Right renal cortex interstitium (tissue), 3 donors: Measurements from ENCODE around the gene RAD9A. TPM values are rescaled to one million over a fixed set of nuclear protein-coding genes. Genes with fewer than 3 reads are reported as not detected.
A peak's percentile ranks its signal among the peaks of the same experiment; 100 is the strongest.
"Not testable (repeated sequence)": the region's sequence is repeated elsewhere in the genome, so short reads cannot be mapped to it uniquely, and the experiment has no call there.

Experiments
- DNase-seq, 3 donors: peaks; one replicate each; pipeline ENCODE4 v3.0.0-alpha.2; 2013; ENCODE audit warnings: low read depth in 3 of 3, low spot score in 2 of 3
- polyA plus RNA-seq, 3 donors: library from polyadenylated mRNA; unstranded; fragments of 120-200 nt; gene quantifications; one replicate each; pipeline ENCODE4 v1.2.1, GENCODE V29; 2013; ENCODE audit not compliant: insufficient read length in 3 of 3

RAD9A gene
- polyA plus RNA-seq, 3 donors: 15.4 to 16.4 (median 16.4) TPM

- peak; percentile 66 to 88 (median 87) for DNase-seq
These were observed 29.1 kb downstream of the RAD9A start for GRCh38 chr11:67420646-67421429.

GRCh38 chr11:67421430-67422031 lies 29.7 kb downstream of the RAD9A start:
- no peak for DNase-seq

GRCh38 chr11:67422891-67423290 lies 31.1 kb downstream of the RAD9A start:
- DNase-seq: no peak

- no peak for DNase-seq
These were observed 31.7 kb downstream of the RAD9A start for GRCh38 chr11:67423466-67423865.

GRCh38 chr11:67423891-67424613 lies 32.3 kb downstream of the RAD9A start:
- DNase-seq: no peak

GRCh38 chr11:67427364-67427859 lies 35.6 kb downstream of the RAD9A start:
- DNase-seq: not testable (repeated sequence)

GRCh38 chr11:67428052-67429001 lies 36.5 kb downstream of the RAD9A start, which contains the start of gene RPS6KB2:
RPS6KB2 (plus strand) TSS chr11:67428494; CDS start chr11:67428546, 52 bp downstream.
- peak; percentile 94 to 96 (median 95) for DNase-seq

DNA sequence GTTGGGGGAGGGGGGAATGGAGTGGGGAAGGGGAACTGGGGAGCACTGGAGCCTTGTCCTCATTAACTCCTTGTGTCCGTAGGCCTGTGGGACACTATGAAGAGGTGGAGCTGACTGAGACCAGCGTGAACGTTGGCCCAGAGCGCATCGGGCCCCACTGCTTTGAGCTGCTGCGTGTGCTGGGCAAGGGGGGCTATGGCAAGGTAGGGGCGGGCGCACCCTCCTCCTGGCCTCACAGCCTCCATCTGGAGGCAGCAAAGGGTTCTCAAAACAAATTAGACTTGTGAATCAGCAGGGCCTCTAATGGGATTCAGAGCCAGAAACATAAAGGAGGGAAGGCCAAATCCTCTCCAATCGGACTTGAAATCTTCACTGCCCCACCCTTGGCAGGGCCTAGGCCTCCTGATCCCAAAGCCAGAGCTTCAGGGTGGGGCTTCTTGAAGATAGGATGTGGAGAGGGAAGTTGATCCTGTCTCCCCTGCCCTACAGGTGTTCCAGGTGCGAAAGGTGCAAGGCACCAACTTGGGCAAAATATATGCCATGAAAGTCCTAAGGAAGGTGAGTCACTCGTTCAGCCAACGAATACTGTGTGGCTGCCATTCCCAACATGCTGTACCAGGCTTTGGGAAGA lies 37.4 kb downstream of the RAD9A start:
- no peak for DNase-seq

- DNase-seq: no peak
These were observed 37.9 kb downstream of the RAD9A start for GRCh38 chr11:67429722-67430121.

- no peak for DNase-seq
These were observed 39.8 kb downstream of the RAD9A start for GRCh38 chr11:67431346-67432249.

DNA sequence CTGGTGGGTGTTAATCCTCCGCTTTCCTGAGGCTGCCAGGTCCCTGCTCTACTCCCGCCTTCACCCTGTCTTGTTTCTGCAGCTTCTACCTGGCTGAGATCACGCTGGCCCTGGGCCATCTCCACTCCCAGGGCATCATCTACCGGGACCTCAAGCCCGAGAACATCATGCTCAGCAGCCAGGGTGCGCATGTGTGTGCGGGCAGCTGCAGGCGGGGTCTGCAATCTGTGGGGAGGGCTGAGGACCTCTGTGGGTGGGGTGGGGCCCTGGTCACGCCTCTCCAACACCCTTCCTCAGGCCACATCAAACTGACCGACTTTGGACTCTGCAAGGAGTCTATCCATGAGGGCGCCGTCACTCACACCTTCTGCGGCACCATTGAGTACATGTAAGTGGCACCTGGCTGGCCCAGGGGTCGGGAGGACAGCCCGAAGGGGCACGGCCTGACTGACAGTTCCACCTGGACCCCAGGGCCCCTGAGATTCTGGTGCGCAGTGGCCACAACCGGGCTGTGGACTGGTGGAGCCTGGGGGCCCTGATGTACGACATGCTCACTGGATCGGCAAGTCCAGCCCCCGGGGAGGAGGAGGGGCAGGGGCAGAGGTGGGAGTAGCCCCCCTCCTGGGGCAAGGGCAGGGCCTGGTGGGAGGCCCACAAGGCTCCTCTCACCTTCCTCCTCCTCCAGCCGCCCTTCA lies 41.0 kb downstream of the RAD9A start:
- DNase-seq: no peak

GRCh38 chr11:67433536-67434394 lies 42.0 kb downstream of the RAD9A start:
- DNase-seq: no peak

DNA sequence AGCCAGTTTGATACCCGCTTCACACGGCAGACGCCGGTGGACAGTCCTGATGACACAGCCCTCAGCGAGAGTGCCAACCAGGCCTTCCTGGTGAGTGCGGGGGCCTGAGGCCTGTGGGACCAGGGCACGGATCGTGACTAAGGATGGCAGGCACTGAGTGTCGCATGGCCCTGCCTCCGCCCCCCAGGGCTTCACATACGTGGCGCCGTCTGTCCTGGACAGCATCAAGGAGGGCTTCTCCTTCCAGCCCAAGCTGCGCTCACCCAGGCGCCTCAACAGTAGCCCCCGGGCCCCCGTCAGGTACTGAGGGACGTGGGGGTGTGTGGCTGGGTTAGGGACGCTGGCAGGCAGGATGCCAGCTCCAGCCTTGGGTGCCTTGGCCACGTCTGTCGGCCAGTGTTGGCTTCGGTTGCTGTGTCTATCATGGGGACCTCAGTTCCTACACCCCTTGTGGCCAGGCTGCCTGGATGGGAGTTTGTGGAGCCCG lies 42.7 kb downstream of the RAD9A start:
- no peak for DNase-seq

GRCh38 chr11:67435031-67435726 lies 43.4 kb downstream of the RAD9A start:
- DNase-seq: no peak

DNA sequence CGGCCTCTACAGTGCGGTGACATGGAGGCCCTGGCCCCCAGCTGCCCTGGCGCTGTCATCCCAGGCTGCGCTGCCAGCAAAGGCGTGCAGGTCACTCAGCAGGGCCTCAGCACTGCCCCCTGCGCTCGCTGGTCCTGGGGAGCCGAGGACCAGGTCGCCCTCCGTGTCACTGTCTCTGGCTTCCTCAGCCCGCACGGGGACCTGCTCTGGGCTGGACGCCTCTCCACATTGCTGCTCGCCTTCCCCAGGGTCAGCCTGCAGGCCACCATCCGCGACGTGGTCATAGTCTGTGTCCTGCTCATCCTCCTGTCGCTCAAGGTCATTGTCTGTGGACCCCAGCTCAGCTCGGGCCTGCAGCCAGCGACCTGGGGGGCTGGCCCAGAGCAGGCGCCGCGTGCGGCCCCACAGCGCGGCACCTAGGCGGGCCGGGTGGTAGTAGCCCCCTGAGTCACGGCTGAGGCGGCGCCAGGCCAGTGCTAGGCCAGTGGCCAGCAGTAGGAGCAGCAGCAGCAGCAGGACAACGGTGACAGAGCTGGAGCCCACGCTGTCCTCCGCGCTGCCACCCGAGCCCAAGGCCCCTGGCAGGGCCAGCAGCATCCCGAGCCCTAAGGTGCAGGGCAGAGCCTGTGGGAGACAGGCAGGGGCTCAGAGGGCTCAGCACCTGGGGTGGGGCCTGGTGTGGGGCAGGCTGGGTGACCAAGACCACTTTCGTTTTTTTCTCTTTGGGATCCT lies 44.1 kb downstream of the RAD9A start:
- DNase-seq: no peak
